ENCODE measurements around the gene IFT22. TPM values are rescaled to one million over a fixed set of nuclear protein-coding genes. Genes with fewer than 3 reads are reported as not detected.

Gene IFT22
- total and polyA plus RNA-seq, 4 donors, result 5.5 to 9.4 (median 7.6) TPM

DNA sequence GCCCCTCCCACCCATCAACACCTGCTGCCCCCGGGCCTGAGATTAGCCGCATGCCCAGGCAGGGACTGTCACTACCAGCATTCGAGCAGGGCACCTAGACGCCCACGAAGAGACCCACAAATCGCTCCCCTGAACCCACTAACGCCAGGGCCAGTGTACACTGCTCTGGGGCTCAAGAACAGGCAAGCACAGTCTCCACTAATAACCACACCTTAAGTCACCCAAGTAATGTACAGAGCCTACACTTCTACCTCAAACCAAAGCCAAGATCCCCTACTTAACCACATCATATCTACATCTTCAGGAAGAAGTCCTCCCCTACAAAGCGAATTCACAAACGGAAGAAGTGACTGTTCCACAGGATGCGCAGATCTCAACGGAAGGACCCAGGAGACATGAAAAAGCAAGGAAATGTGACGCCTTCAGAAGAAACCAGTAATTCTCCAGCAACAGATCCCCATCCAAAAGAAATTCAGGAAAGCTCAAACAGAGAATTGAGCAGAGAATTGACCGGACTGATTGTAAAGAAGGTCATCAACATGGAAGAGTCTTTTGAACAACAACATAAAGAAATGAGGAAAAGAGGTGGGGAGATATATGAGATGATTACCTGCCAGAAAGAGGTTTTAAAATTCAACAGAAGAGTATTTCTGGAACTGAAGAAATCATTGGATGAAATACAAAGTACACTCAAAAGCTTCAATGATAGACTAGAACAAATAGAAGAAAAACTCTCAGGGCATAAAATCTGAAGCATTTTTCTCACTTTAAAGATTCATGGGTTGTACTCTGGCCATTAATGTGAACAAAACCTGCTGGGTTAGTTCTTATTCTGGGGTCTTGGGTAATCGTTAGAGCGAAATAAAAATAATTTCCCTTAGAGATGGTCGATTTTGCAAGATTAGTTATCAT is 20.9 kb downstream of the IFT22 start:
- H3K27me3 ChIP-seq (ENCODE audit: control insufficient read depth in 4 of 4, insufficient read depth in 4 of 4, low read length in 3 of 4), result peaks cover 0 to 6% (median 4%) of the 10 kb centered on the region in 4 donors
- no peak for TF ChIP-seq NR2F2 (IDR thresholded peaks at IDR 0.05)
- no peak for TF ChIP-seq EGR1 (IDR thresholded peaks at IDR 0.05; ENCODE audit: low read depth in 2 of 2)
- TF ChIP-seq TAF1 (conservative IDR thresholded peaks at IDR 0.05), result no peak
- no peak for TF ChIP-seq HNF4G (IDR thresholded peaks at IDR 0.05)
- DNase-seq (ENCODE audit: low spot score), result no peak
- peaks cover 2 to 6% (median 3%) of the 10 kb centered on the region in 4 donors for H3K9me3 ChIP-seq (ENCODE audit: control insufficient read depth in 4 of 4, low read length in 3 of 4)
- WGBS, result 65% methylated on average over 16 of the region's 16 CpGs
- no peak overlapping the region for H3K9ac ChIP-seq (ENCODE audit: low read depth in 1 of 2, low read length in 2 of 2)
- H3K36me3 ChIP-seq (ENCODE audit: control insufficient read depth in 4 of 4, insufficient read depth in 3 of 4, low read depth in 1 of 4, low read length in 3 of 4), result no peaks in the 10 kb centered on the region
- H3K27ac ChIP-seq (ENCODE audit: low read depth in 1 of 2, low read length in 2 of 2), result no peak overlapping the region
- H3K4me3 ChIP-seq (ENCODE audit: low read depth in 1 of 3, low read length in 3 of 3), result no peak overlapping the region
- H3K4me1 ChIP-seq (ENCODE audit: control insufficient read depth in 4 of 4, insufficient read depth in 4 of 4, low read length in 3 of 4), result peaks cover 0 to 6% (median 0%) of the 10 kb centered on the region in 4 donors

DNA sequence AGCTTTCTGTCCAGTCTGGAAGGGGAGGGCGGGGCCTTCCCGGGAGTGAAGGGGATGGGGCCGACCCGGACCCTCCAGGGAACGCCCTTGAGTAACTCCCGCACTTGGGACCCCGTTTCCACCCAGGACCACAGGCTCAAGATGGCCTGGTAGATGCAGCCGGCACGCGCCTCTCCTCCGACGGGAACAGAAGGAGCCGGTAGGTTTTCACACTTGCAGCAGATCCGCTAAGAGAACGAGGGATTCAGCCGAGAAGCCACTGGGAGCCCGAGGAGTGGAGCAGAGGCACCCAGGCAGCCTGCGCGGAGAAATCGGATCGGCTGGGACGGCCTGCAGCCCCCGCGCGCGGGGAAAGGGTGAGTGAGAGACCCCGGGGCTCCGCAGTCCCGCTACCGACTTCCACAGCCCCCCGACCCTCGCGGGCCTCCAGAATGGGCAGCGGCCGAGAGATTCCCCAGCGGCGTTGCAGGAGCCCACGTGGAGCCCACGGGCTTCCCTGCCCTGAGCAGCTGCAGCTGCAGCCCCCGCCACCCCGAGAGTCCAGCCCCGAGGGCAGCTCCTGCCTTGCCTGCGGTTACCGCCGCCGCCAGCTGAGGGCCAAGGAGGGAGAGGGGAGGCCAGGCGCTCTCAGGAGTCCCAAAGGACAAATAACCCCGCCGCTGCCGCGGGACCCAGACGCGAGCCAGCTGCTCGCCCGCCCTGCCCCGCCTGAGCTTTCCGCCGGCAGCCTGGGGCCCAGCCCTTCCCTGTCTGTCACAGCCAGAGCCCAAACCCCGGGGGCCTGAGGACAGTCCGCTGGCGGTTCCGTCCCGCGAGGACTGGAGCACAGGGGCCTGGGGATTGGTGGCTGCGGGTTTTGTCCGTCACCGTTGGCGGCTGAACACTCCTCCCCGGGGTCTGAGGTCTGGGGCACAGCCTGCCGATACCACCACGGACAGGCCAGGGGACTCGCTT is 21.8 kb downstream of the IFT22 start:
- Histone ChIP-seq H3K27me3 (ENCODE audit: control insufficient read depth in 4 of 4, insufficient read depth in 4 of 4, low read length in 3 of 4) (peaks cover 0 to 6% (median 4%) of the 10 kb centered on the region in 4 donors), H3K9ac (ENCODE audit: low read depth in 1 of 2, low read length in 2 of 2) (no peak overlapping the region), H3K4me3 (ENCODE audit: low read depth in 1 of 3, low read length in 3 of 3) (no peak overlapping the region), H3K36me3 (ENCODE audit: control insufficient read depth in 4 of 4, insufficient read depth in 3 of 4, low read depth in 1 of 4, low read length in 3 of 4) (no peaks in the 10 kb centered on the region), H3K27ac (ENCODE audit: low read depth in 1 of 2, low read length in 2 of 2) (no peak overlapping the region), H3K9me3 (ENCODE audit: control insufficient read depth in 4 of 4, low read length in 3 of 4) (peaks cover 2 to 6% (median 3%) of the 10 kb centered on the region in 4 donors), H3K4me1 (ENCODE audit: control insufficient read depth in 4 of 4, insufficient read depth in 4 of 4, low read length in 3 of 4) (peaks cover 0 to 6% (median 0%) of the 10 kb centered on the region in 4 donors)
- 9% methylated on average over 72 of the region's 72 CpGs for WGBS
- DNase-seq (ENCODE audit: low spot score), result no peak
- TF ChIP-seq, protein P1, sequence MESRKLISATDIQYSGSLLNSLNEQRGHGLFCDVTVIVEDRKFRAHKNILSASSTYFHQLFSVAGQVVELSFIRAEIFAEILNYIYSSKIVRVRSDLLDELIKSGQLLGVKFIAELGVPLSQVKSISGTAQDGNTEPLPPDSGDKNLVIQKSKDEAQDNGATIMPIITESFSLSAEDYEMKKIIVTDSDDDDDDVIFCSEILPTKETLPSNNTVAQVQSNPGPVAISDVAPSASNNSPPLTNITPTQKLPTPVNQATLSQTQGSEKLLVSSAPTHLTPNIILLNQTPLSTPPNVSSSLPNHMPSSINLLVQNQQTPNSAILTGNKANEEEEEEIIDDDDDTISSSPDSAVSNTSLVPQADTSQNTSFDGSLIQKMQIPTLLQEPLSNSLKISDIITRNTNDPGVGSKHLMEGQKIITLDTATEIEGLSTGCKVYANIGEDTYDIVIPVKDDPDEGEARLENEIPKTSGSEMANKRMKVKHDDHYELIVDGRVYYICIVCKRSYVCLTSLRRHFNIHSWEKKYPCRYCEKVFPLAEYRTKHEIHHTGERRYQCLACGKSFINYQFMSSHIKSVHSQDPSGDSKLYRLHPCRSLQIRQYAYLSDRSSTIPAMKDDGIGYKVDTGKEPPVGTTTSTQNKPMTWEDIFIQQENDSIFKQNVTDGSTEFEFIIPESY (IDR thresholded peaks at IDR 0.05), result no peak
- no peak for TF ChIP-seq RXRA (IDR thresholded peaks at IDR 0.05)

DNA sequence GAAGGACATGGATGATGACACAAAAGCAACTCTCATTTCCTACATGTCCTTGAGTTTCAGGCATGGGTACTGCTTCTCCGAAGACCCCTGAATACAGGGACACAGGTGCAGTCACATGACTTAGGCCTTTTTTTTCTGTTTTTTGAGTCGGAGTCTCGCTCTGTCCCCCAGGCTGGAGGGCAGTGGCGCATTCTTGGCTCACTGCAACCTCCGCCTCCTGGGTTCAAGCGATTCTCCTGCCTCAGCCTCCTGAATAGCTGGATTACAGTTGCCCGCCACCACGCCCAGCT is 26.8 kb downstream of the IFT22 start:
- H3K36me3 ChIP-seq (ENCODE audit: control insufficient read depth in 4 of 4, insufficient read depth in 3 of 4, low read depth in 1 of 4, low read length in 3 of 4), result no peaks in the 10 kb centered on the region
- no peak for TF ChIP-seq YY1 (IDR thresholded peaks at IDR 0.05)
- H3K9me3 ChIP-seq (ENCODE audit: control insufficient read depth in 4 of 4, low read length in 3 of 4), result no peaks in the 10 kb centered on the region
- DNase-seq (ENCODE audit: low spot score), result no peak
- WGBS, result 87% methylated on average over 8 of the region's 8 CpGs
- peaks cover 0 to 3% (median 0%) of the 10 kb centered on the region in 4 donors for H3K27me3 ChIP-seq (ENCODE audit: control insufficient read depth in 4 of 4, insufficient read depth in 4 of 4, low read length in 3 of 4)
- H3K27ac ChIP-seq (ENCODE audit: low read depth in 1 of 2, low read length in 2 of 2), result no peak overlapping the region
- H3K9ac ChIP-seq (ENCODE audit: low read depth in 1 of 2, low read length in 2 of 2), result no peak overlapping the region
- peaks cover 0 to 9% (median 5%) of the 10 kb centered on the region in 4 donors for H3K4me1 ChIP-seq (ENCODE audit: control insufficient read depth in 4 of 4, insufficient read depth in 4 of 4, low read length in 3 of 4)
- no peak overlapping the region for H3K4me3 ChIP-seq (ENCODE audit: low read depth in 1 of 3, low read length in 3 of 3)
